Suprapubic skin (tissue), 4 donors: ENCODE measurements around the gene LHX3. TPM values are rescaled to one million over a fixed set of nuclear protein-coding genes. Genes with fewer than 3 reads are reported as not detected.

ENCODE experiments used
- DNase-seq, 2 donors: peaks; one replicate each; pipeline ENCODE4 v3.0.0-alpha.2; 2019; ENCODE audit warnings: low spot score in 2 of 2
- H3K27ac ChIP-seq: fragments of 200-600 bp; sonication (generic); one replicate; pipeline ENCODE4 v1.5.1; 2019
- H3K27me3 ChIP-seq: fragments of 200-600 bp; sonication (generic); one replicate; pipeline ENCODE4 v1.5.1; 2019
- H3K36me3 ChIP-seq: fragments of 200-600 bp; sonication (generic); one replicate; pipeline ENCODE4 v1.5.1; 2019
- H3K4me1 ChIP-seq: fragments of 200-600 bp; sonication (generic); one replicate; pipeline ENCODE4 v1.5.1; 2019
- H3K4me3 ChIP-seq: fragments of 200-600 bp; sonication (generic); one replicate; pipeline ENCODE4 v1.5.1; 2019; ENCODE audit warnings: mild to moderate bottlenecking
- H3K9me3 ChIP-seq: fragments of 200-600 bp; sonication (generic); one replicate; pipeline ENCODE4 v1.5.1; 2019
- EP300 ChIP-seq: sonication (generic); formaldehyde crosslinking; IDR thresholded peaks from one replicate; pipeline ENCODE4 v1.6.1; 2017; ENCODE audit warnings: antibody characterized with exemption
- POLR2A ChIP-seq, 2 donors: fragments of 450-650 bp; IDR thresholded peaks; one replicate each; pipeline ENCODE4 v1.6.1; 2017; ENCODE audit warnings: antibody characterized with exemption in 2 of 2, mild to moderate bottlenecking in 2 of 2, moderate library complexity in 2 of 2
- POLR2AphosphoS5 ChIP-seq, 3 donors: sonication (generic); formaldehyde crosslinking; IDR thresholded peaks; one replicate each; pipeline ENCODE4 v1.6.1; 2017; ENCODE audit warnings: antibody characterized with exemption in 3 of 3
- WGBS: methylation state at CpG from one replicate; pipeline ENCODE4 v1.1.5; 2018; 5-methylcytosine and 5-hydroxymethylcytosine counted together
- total RNA-seq, 4 donors: library from RNA; depleted of rRNA; stranded (reverse); fragments of >200 nt; gene quantifications; one replicate each; pipeline ENCODE4 v1.1.0, GENCODE V29; 2016
- TF ChIP-seq, protein P1 (sequence below), 2 donors: fragments of 200-600 bp in 1 of 2; fragments of 450-650 bp in 1 of 2; sonication (generic) in 1 of 2; IDR thresholded peaks; one replicate each; pipeline ENCODE4 v1.5.1; 2016 to 2019; ENCODE audit warnings: antibody characterized with exemption in 2 of 2, mild to moderate bottlenecking in 1 of 2, moderate library complexity in 1 of 2

LHX3 gene
- total RNA-seq, 4 donors from 2014 or later, result 0.26 TPM; not detected in 2

DNA sequence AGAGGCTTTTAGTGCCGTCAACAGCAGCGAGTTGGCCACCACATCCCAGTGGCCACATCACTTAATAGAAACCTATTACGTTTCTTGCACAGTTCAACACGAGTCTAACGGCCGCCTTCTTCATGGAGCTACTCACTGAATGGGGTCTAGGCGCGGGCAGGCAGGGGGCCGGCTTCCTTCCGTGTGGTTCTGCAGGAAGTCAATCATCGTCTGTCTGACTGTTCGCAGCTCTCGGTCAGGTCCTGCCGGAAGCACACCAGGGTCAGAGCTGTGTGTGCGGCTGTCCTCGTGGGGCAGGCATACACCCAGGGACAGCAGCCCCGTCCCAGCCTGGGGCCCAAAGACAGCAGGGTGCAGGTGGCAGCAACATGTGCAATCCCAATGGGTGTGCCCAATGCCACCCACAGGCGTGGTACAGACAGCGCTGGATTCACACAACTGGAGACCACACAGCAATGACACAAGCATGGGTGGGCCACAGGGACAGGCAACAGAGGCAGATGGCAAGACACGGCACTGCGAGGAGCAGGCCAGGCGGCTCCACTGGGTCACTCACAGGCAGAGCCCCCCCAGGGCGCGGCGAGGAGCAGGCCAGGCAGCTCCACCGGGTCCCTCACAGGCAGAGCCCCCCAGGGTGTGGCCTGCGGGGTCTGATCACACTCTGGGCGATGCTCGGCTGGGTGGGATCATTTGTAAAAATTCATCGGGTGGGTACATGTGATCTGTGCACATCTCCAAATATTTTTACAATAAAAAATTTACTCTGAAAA lies 19.1 kb upstream of the LHX3 start:
- Histone ChIP-seq H3K27me3 (no peaks in the 10 kb centered on the region), H3K4me3 (no peak overlapping the region), H3K4me1 (peaks cover 39% of the 10 kb centered on the region), H3K36me3 (peaks cover 37% of the 10 kb centered on the region), H3K9me3 (no peaks in the 10 kb centered on the region), H3K27ac (no peak overlapping the region)
- no peak for DNase-seq
- 89% methylated on average over 20 of the region's 30 CpGs for WGBS
- TF ChIP-seq POLR2A (IDR thresholded peaks at IDR 0.05) (no peak), POLR2AphosphoS5 (IDR thresholded peaks at IDR 0.05) (no peak), EP300 (no peak)
- TF ChIP-seq, protein P1, sequence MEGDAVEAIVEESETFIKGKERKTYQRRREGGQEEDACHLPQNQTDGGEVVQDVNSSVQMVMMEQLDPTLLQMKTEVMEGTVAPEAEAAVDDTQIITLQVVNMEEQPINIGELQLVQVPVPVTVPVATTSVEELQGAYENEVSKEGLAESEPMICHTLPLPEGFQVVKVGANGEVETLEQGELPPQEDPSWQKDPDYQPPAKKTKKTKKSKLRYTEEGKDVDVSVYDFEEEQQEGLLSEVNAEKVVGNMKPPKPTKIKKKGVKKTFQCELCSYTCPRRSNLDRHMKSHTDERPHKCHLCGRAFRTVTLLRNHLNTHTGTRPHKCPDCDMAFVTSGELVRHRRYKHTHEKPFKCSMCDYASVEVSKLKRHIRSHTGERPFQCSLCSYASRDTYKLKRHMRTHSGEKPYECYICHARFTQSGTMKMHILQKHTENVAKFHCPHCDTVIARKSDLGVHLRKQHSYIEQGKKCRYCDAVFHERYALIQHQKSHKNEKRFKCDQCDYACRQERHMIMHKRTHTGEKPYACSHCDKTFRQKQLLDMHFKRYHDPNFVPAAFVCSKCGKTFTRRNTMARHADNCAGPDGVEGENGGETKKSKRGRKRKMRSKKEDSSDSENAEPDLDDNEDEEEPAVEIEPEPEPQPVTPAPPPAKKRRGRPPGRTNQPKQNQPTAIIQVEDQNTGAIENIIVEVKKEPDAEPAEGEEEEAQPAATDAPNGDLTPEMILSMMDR (IDR thresholded peaks at IDR 0.05), result no peak

DNA sequence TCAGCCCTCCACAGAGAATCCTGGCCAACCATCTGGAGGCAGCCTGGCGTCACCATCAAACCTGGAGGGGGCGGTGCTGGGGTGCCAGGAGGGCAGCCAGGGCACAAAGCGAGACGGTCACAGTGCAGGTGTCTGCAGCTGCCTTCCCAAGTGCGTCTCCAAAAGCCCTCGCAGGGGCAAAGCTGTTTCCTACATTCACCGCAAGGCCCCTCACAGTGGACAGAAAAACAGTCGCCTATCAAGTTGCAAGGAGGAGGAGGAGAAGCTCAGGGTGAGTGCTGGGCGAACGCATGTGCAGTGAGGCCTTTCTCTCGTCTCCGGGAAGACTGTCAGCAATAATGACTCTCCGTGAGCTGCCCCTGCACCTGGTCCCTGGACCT lies 18.0 kb upstream of the LHX3 start:
- peaks cover 44% of the 10 kb centered on the region for H3K36me3 ChIP-seq
- 93% methylated on average over 13 of the region's 13 CpGs for WGBS
- no peaks in the 10 kb centered on the region for H3K9me3 ChIP-seq
- no peaks in the 10 kb centered on the region for H3K27me3 ChIP-seq
- no peak for DNase-seq
- H3K27ac ChIP-seq, result no peak overlapping the region
- peaks cover 42% of the 10 kb centered on the region for H3K4me1 ChIP-seq
- H3K4me3 ChIP-seq, result no peak overlapping the region
- TF ChIP-seq POLR2A (IDR thresholded peaks at IDR 0.05) (no peak), POLR2AphosphoS5 (IDR thresholded peaks at IDR 0.05) (no peak), EP300 (no peak)
- TF ChIP-seq, protein P1 (IDR thresholded peaks at IDR 0.05), result no peak

DNA sequence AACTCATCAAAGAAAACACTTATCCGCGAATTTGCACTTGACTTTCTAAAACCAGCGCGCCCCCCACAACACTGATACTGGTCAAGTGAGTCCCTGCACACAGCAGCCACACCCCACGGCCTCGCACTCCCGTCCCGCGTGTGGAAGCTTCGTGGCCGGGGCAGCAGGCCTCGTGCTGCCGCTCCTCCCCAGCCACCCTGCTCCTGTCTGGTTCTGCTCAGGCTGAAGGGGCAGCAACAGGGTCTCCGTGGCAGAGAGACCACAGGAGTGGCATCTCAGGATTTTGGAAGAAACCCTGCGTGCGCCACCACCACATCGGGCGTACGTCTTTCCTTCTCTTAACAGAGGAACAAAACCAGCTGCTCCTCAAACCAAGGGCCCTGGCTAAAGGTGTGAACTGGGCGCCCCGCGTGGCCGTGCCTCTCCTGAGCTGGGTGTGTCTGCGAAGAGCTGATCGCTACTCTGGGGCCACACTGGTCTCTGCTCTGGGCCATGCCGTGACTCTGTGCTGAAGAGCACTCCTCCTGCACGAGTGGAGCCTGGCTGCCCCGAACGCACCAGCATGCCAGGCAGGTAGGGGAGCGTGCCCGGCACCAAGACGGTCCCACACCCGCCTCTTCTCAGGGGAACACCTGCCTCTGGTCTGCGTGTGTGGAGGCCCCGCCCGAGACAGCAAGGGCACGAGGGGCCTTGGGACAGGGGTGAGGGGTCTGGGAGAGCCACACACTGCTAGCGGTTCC lies 17.4 kb upstream of the LHX3 start:
- Histone ChIP-seq H3K27ac (no peak overlapping the region), H3K4me1 (peaks cover 42% of the 10 kb centered on the region), H3K36me3 (peaks cover 47% of the 10 kb centered on the region), H3K4me3 (no peak overlapping the region), H3K9me3 (no peaks in the 10 kb centered on the region), H3K27me3 (no peaks in the 10 kb centered on the region)
- 95% methylated on average over 20 of the region's 38 CpGs for WGBS
- DNase-seq, result no peak
- no peak for TF ChIP-seq POLR2AphosphoS5 (IDR thresholded peaks at IDR 0.05)
- no peak for TF ChIP-seq POLR2A (IDR thresholded peaks at IDR 0.05)
- TF ChIP-seq, protein P1 (IDR thresholded peaks at IDR 0.05), result no peak
- no peak for TF ChIP-seq EP300

GRCh38 chr9:136220017-136220729 lies 15.2 kb upstream of the LHX3 start:
- 70% methylated on average over 15 of the region's 15 CpGs for WGBS
- no peak for TF ChIP-seq EP300
- TF ChIP-seq POLR2A (IDR thresholded peaks at IDR 0.05), result no peak
- no peak for TF ChIP-seq POLR2AphosphoS5 (IDR thresholded peaks at IDR 0.05)
- TF ChIP-seq, protein P1 (IDR thresholded peaks at IDR 0.05), result no peak
- Histone ChIP-seq H3K27me3 (no peaks in the 10 kb centered on the region), H3K4me1 (peaks cover 21% of the 10 kb centered on the region), H3K9me3 (no peaks in the 10 kb centered on the region), H3K27ac (no peak overlapping the region), H3K36me3 (peaks cover 62% of the 10 kb centered on the region), H3K4me3 (no peak overlapping the region)
- DNase-seq, result no peak

DNA sequence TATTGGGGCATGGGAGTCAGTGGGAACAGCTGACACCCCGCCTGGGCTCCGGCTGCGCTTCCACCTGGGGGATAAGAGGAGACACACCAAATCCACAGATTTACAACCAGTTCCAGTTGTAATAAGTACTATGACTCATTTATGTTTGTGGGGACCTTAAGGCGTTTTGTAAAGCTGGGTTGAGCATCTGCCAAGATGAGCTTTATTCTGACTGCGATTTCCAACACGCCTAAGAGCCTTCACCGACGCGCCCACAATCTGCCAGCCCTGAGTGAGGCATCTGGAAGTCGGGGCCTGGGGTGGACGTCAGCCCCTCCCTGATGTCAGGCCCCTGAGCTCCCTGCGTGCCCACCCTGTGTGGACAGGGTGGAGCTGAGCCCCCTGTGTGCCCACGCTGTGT lies 14.3 kb upstream of the LHX3 start:
- WGBS, result 53% methylated on average over 10 of the region's 13 CpGs
- H3K4me3 ChIP-seq, result no peak overlapping the region
- peaks cover 21% of the 10 kb centered on the region for H3K4me1 ChIP-seq
- DNase-seq, result no peak
- no peak for TF ChIP-seq EP300
- TF ChIP-seq POLR2AphosphoS5 (IDR thresholded peaks at IDR 0.05), result no peak
- TF ChIP-seq, protein P1 (IDR thresholded peaks at IDR 0.05), result no peak
- no peaks in the 10 kb centered on the region for H3K9me3 ChIP-seq
- H3K27me3 ChIP-seq, result no peaks in the 10 kb centered on the region
- H3K36me3 ChIP-seq, result peaks cover 68% of the 10 kb centered on the region
- H3K27ac ChIP-seq, result no peak overlapping the region
